KOPT-K1 (cell line): ENCODE measurements around the gene TMOD1.

Experiments
- H3K27ac ChIP-seq: fragments of 200-600 bp; sonication (generic); 2 replicates; pipeline ENCODE4 v1.5.1; 2016; ENCODE audit warnings: antibody characterized with exemption, mild to moderate bottlenecking, low read depth, low read length; ENCODE audit not compliant: poor library complexity, severe bottlenecking
- H3K36me3 ChIP-seq: fragments of 200-600 bp; sonication (generic); 2 replicates; pipeline ENCODE4 v1.5.1; 2017; ENCODE audit warnings: antibody characterized with exemption, mild to moderate bottlenecking, low read length, moderate library complexity; ENCODE audit not compliant: insufficient read depth
- H3K9me3 ChIP-seq: fragments of 200-600 bp; sonication (generic); 2 replicates; pipeline ENCODE4 v1.5.1; 2017; ENCODE audit warnings: antibody characterized with exemption, low read length, mild to moderate bottlenecking; ENCODE audit not compliant: insufficient read depth, poor library complexity, severe bottlenecking

Gene TMOD1

DNA sequence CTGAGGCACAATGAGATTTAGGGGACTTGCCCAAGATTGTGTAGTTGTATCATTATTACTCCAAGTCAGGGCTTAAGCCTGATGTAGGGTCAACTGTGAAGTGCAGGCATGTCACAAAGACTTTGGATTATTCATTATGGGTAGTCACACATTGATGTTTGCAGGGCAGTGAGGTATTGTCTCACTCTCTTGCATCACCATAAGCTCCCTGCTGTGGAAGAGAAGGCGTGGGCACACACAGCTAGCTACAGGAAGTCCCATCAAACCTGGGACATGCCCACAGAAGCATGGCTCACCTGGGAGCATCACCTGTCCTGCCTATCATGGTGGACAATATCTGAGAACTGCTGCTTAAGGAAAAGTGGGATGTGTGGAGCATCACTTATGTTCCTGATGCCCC lies 42.1 kb downstream of the TMOD1 start:
- Histone ChIP-seq H3K27ac (no peak overlapping the region), H3K36me3 (no peaks in the 10 kb centered on the region), H3K9me3 (no peaks in the 10 kb centered on the region)

DNA sequence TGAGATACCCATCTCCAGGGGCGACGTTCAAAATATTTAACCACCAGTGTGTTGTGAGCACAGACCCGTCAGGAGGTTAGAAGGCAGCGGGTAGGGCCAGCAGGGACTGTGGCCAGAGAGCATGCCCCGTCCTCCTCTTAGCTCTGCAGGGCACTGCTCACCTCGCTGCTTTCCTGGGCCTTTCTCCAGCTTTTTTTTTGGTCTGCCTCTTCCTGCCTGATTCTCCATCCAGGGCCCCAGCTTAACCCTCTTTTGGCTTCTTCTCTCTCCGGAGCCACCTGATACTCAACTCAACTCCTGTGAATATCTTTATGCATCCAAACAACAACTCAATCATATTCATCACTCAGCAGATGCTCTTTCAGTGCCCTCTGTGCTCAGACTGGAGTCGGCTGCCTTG lies 44.0 kb downstream of the TMOD1 start:
- Histone ChIP-seq H3K9me3 (no peaks in the 10 kb centered on the region), H3K27ac (no peak overlapping the region), H3K36me3 (no peaks in the 10 kb centered on the region)

DNA sequence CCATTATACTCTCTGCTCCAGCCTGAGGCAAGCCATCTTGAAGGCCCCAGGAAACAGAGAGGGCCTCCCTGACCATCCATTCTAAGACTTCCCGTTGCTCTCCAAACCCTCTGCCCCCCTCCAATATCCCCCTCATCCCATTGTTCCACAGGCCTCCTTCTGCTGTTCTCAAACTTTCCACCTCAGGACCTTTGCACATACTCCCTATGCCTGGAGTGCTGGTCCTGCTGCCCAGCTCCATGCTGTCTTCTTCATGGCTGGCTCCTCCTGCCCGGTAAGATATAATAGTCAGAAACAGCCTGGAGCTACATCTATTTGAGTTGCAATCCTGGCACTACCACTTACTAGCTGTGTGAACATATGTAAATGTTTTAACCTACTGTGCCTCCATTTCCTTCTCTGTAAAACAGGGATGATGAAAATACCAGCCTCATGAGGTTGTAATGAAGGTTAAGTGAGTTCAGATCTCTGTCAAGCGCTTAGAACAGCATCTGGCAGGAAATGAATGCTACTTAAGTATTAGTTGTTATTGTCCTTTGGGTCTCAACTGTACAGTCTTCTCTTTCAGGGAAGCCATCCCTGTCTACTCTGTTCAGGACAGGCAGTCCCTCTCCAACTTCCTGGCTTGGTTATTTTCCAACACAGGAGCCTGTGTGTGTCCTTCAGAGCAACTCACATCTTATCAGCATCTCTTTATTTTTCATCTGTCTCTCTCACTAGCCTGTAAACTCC lies 45.8 kb downstream of the TMOD1 start:
- Histone ChIP-seq H3K27ac (no peak overlapping the region), H3K36me3 (no peaks in the 10 kb centered on the region), H3K9me3 (no peaks in the 10 kb centered on the region)

DNA sequence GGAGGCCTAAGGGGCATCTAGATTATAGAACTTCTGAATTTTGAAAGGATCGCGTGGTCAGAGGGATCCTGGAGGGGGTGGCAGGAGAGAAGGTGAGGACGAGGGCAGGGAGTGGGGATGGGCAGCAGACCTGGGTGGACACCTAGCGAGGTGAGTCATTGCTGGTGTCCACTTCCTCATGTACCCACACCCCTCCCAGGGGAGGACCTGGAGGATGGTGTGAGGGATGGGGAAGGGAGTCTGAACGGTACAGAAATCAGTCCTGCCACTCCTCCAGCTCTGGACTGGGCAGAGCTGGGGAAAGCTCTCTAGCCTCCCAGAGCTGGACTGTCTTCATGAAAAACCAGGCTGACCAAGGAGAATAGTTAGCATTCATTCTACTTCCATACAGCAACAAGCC lies 46.9 kb downstream of the TMOD1 start:
- Histone ChIP-seq H3K36me3 (no peaks in the 10 kb centered on the region), H3K9me3 (peaks cover 4% of the 10 kb centered on the region), H3K27ac (no peak overlapping the region)

DNA sequence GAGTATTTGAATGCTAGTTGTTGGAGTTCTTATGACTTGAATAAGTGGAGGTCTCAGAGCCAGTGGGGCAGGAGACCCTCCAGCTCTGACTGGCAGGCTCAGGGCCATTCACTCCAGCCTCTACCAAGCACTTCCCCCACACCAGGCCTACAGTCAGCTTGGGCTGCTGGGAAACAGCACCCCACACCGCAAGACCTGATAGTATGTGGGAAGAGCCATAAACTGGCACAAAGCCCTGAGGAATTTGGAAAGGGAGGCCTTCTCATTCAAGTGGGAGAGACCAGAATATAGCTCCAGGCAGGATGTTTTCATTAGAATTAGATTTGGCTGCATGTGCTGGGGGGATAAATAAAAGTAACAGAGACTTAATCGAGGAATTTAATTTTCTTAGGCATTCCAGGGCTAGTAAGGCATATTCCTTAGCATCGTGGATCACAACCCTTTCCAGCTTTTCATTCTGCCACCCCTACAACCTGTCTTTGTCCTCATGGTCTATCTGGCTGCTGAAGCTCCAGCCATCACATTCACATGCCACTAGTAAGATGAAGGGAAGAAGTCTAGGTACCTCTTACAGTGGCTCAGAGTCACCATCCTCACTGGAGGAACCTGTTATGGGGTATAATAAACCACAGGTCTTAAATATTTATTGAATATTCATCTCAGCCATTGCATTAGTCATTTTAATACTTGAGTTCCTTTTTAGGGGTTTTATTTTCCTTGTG lies 47.5 kb downstream of the TMOD1 start:
- Histone ChIP-seq H3K27ac (no peak overlapping the region), H3K36me3 (no peaks in the 10 kb centered on the region), H3K9me3 (peaks cover 9% of the 10 kb centered on the region)

DNA sequence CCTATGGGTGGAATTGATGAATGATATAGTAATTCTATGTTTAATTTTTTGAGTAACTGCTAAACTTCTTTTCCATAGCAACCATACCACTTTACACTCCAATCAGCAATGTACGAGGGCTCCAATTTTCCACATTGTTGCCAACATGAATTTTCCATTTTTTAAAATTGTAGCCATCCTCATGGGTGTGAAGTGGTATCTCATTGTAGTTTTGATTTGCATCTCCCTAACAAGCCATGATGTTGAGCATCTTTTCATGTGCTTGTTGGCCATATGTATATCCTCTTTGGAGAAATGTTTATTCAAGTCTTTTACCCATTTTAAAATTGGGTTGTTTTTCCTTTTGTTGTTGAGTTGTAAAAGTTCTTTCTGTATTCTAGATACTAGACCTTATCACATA lies 48.9 kb downstream of the TMOD1 start:
- Histone ChIP-seq H3K36me3 (no peaks in the 10 kb centered on the region), H3K27ac (no peak overlapping the region), H3K9me3 (peaks cover 9% of the 10 kb centered on the region)

DNA sequence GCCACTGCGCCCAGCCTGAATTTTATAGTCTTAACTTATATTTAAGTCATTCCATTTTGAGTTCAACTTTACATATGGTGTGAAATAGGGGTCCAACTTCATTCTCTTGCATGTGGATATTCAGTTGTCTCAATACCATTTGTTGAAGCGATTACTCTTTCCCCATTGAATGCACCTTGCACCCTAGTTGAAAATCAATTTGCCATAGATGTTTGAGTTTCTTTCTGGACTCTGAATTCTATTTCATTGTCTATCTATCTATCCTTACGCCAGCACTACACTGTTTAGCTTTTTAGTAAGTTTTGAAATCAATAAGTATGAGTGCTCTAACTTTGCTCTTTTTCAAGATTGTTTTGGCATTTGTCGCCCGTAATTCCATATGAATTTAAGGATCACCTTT lies 49.8 kb downstream of the TMOD1 start:
- H3K36me3 ChIP-seq, result no peaks in the 10 kb centered on the region
- peaks cover 9% of the 10 kb centered on the region for H3K9me3 ChIP-seq
- H3K27ac ChIP-seq, result no peak overlapping the region

DNA sequence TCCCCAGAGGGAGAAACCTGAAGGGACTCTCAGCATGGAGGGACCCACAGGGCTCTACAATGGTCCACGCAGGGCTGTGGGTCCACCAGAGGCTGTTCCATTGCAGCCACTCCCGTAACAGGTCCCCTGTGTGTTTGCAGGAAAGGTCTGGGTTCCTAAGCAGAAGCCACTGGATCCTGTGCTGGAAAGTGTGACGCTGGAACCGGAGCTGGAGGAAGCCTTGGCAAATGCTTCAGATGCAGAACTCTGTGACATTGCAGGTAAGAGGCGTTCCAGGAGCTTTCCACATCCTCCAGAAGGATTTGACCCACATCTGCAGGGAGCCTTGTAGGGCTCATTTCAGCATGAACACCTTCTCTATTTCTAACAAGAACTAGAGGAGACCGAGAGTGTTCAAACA lies 51.7 kb downstream of the TMOD1 start:
- Histone ChIP-seq H3K27ac (no peak overlapping the region), H3K36me3 (no peaks in the 10 kb centered on the region), H3K9me3 (peaks cover 9% of the 10 kb centered on the region)

DNA sequence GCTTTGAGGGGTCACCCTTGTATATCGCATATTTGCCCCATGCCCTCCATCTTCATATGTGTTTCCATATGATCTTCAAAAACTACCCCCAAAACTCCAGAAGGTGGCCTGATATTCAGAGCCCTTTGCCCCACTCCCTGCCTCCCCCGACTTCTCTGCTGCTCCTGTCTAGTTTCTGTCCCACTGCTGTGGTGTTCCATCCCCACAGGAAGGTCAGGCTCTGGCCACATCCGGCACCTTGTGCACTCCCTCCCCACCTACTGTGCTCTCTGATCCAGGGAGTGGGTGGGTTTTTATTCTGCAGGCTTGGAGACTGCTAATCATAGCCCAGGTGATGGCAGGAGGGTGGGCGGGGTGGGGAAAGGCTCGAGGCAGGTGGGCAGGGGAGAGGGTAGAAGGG lies 52.4 kb downstream of the TMOD1 start:
- H3K27ac ChIP-seq, result no peak overlapping the region
- H3K9me3 ChIP-seq, result peaks cover 9% of the 10 kb centered on the region
- no peaks in the 10 kb centered on the region for H3K36me3 ChIP-seq

DNA sequence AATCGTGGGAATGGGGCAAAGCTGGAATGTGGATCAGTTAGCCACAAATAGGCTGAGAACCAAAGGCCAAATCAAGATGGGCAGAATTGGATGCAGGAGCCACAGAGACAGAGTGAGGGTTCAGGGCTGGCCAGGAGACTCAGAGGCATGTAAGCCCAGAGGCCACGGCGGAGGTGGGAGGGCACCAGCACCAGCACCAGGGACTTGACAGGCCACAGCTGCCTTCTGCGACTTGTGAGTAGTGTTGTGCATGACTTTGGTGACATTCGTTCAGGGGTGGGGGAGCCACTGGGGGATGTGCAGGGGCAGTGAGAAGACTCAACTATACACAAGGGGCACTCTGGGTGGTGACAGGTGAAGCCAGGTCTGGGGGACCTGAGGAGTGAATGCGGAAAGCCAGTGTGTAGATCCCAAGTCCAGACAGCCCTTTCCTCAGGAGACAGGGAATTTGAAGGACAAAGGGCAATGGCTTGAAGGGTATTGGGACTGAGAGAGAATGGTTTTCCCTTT lies 53.2 kb downstream of the TMOD1 start:
- Histone ChIP-seq H3K36me3 (no peaks in the 10 kb centered on the region), H3K9me3 (peaks cover 9% of the 10 kb centered on the region), H3K27ac (no peak overlapping the region)

DNA sequence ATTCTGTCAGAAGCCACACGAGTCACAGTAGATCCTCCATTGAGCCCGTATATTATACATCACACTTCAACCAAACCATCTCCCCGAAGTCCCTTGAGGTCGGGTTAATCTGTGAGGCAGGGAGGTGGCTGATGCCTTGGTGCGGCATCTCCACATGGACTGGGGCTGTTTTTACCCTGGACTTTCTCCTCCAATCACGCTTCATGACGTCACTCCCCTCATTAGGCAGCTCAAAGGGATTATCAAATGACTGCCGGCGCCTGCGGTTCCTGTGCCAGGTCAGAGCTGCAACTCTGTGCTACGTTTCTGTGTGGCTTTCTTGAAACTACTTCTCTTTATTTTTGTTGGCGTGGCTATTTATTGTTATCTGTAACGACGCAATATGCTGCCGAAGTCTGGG lies 53.7 kb downstream of the TMOD1 start:
- Histone ChIP-seq H3K27ac (no peak overlapping the region), H3K9me3 (peaks cover 9% of the 10 kb centered on the region), H3K36me3 (no peaks in the 10 kb centered on the region)

DNA sequence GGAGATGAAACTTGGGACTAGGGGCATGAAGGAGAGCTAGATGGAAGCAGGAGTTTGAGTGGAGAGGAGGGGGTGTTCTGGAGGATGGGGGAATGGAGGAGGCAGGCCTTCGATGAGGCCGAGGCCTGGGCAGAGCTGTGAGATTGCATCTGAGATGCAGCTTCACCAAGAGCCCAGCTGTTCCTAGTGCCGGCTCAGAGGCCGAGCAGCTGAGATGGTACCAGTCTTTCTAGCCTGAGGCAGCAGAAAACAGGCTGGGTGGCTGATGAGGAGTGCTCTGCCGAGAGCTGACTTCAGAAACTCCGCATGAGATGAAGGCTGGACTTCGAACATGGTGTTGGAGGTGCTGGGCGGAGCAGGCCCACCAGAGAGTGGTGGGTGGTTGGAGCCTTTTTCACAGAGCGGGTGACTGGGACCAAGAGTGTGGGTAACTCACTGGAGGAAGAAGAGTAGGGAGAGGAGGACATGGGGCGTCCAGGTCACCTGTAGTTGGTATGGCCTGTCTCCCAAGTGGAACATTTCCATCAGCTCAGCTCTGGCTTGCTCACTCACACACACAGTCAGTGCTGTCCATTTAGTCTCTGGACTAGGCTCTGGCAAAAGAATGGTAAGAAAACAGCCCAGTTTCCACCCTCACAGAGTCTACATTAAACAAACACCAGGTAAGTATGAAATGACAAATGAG lies 54.7 kb downstream of the TMOD1 start:
- Histone ChIP-seq H3K27ac (no peak overlapping the region), H3K36me3 (no peaks in the 10 kb centered on the region), H3K9me3 (peaks cover 9% of the 10 kb centered on the region)

DNA sequence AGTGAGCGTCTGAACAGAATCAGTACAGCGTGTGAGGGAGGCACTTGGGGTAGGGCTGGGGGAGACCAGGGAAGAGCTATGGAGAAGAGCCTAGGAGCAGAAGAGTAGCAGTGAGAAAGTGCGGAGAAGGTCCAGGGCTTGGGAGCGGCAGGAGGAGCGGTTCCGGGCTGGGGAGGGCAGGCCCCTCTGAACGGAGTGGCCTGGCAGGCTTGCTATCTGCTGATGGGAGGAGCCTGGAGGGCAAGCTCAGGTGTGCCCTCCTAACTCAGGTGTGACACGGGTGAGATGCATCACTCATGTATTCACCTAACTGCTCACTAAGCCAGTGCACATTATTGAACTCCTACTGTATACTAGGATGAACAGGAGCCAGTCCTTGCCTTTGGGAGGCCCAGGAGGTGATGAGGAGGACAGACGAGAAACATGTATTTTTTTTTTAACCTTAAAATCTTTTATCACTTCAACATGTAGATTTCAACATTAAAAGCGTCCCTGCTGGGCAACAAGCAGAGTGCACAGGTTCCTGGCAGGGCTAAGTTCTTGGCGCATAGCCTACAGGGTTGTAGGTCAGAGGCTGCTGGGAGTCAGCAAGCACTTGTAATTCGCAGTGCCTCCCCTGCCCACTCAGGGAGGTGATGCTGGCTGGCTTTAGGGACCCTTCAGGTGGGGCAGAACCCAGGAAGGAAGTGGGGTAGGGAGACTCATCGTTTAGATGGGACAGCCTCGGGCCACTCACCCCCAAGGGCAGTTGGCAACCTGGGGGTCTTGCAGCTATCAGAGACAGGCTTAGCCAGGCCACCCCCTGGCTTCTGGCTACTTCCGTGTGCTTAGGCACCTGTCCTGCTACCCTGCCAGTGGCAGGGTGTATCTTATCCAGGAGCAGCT lies 55.5 kb downstream of the TMOD1 start:
- H3K9me3 ChIP-seq, result peaks cover 9% of the 10 kb centered on the region
- H3K36me3 ChIP-seq, result no peaks in the 10 kb centered on the region
- no peak overlapping the region for H3K27ac ChIP-seq

DNA sequence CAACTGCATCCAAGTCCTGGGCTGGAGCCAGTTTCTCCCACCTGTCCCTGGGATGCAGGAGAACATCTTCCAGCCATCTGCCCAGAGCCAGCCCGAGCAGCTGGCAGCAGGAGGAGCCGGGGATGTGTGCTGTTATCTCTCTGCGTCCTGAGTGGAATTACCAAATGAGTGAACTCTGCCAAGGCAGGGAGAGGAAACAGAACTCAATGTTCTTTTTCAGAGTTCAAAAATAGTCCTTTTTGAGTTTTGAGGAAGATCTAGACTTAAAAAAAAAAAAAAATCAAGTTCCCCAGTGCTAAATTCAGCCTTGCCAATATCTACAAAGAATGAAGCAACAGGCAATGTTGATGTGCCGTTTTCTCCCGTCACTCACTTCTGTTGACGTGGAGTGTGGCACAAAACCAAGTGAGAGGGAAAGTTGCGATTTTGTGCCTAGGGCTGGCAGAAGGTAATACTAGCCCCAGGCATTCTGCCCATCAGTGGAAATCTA lies 56.2 kb downstream of the TMOD1 start:
- Histone ChIP-seq H3K36me3 (no peaks in the 10 kb centered on the region), H3K27ac (no peak overlapping the region)

More for the DNA sequence above, 56.2 kb downstream of the TMOD1 start:
- H3K9me3 ChIP-seq, result peaks cover 9% of the 10 kb centered on the region
